Stimulated activated CD4-positive, alpha-beta T cell treated with anti-CD3 and anti-CD28 coated beads, Interleukin-12 subunit alpha, Interleukin-12 subunit beta, amount 100 ng/mL, for 24 hours (primary cell): ENCODE measurements around the gene ACADVL.
A peak's percentile ranks its signal among the peaks of the same experiment; 100 is the strongest.
"Not testable (repeated sequence)": the region's sequence is repeated elsewhere in the genome, so short reads cannot be mapped to it uniquely, and the experiment has no call there.

Experiments used
- DNase-seq, 2 experiments: peaks; one replicate each; pipeline ENCODE4 v3.0.0-alpha.2; 2020; ENCODE audit warnings: low read depth in 2 of 2

The ACADVL gene

DNA sequence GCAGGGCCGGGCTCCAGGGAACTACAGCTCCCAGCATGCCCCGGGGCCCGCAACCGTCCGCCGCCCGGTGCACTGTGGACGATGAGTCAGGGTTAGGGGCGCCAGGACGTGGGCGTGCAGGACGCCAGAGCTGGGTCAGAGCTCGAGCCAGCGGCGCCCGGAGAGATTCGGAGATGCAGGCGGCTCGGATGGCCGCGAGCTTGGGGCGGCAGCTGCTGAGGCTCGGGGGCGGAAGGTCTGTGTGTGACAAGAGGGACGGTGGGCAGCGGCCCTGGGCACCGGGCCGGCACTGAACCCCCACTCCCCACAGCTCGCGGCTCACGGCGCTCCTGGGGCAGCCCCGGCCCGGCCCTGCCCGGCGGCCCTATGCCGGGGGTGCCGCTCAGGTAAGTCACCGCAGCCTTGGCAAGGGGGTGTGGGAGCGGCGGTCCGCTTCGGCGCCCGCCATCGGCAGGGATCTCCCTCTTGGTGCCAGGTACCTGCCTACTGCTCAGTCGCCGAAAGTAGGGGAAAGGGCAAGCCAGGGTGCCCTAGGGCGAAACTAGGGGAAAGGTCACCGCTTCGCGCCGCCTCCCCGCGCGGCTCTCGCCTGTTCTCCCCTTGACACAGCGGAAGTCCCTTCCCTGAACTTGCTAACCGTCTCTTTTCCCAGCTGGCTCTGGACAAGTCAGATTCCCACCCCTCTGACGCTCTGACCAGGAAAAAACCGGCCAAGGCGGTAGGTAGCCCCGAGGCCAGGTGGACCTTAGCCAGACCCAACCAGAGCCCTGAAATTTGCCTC is at the start of gene ACADVL, which contains the start of gene DLG4:
ACADVL (plus strand) TSS at position 127 of the 781 bp plus-strand sequence; CDS start at position 174, 47 bp downstream.
DLG4 (minus strand) TSS at position 25 of the 781 bp plus-strand sequence.
- DNase-seq = peak; percentile 72 to 83

DNA sequence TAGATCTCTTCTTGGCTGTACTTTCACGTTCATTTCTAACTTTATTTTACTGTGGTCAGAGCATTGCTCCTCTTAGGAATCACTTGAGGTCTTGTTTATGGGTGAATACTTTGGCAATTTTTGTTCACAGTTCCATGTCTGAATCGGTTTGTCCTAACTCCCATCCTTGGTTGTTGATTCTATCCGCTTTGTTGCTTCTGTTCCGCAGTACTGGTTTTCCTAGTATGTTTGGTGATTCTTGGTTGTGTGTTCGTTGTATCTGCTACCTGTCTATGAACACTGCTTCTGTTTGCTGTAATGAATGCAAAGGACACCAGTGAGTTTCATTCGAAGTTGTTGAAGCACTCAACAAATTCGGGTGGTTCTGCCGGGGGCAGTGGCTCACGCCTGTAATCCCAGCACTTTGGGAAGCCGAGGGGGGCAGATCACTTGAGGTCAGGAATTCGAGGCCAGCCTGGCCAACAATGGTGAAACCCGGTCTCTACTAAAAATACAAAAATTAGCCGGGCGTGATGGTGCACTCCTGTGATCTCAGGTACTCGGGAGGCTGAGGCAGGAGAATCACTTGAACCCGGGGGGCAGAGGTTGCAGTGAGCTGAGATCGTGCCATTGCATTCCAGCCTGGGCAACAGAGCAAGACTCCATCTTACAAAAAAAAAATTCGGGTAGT is 47.1 kb upstream of the ACADVL start:
- DNase-seq = not testable (repeated sequence)

DNA sequence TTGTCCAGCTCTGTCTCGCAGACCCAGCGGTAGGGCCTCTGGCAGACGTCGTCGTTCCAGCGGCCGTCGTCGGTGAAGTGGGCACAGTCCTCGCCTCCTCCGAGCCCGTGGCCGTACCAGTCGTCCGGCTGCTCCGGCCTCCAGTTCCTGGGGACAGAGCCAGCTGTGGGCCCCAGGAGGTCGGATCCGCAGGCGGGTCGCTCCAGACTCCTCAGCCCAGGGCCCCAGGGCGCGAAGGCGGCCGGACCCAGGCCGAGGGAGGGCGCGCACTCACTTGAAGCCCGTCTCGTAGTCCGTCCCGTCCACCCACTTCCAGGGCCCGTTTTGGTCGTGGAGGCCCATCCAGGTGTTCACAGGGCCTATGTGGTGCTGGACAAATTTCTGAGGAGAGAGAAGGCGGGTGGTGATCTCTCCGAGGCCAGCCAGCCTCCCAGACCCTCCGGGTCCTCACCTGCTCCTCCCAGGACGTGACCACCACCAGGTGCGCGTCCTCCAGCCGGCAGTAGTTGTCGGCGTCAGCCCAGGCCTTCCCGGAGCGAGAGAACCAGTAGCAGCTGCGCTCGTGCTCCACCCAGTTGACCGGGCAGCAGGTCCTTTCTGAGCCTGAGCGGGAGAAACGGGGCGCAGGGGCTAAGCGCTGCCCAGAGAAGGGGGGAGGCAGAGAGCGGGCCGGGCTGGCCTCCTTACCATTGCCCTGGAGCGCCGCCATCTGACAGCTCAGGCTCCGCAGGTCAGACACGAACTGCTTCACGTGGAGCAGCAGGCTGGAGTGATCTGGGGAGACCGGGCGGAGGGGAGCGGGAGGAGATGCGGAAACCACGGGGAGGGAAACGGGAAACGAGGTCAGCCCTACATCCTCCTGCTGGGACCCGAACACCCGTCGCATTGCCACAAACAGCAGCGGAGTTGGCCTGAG is 45.8 kb upstream of the ACADVL start:
- peak in 1 of 2 experiments; percentile 32 for DNase-seq

DNA sequence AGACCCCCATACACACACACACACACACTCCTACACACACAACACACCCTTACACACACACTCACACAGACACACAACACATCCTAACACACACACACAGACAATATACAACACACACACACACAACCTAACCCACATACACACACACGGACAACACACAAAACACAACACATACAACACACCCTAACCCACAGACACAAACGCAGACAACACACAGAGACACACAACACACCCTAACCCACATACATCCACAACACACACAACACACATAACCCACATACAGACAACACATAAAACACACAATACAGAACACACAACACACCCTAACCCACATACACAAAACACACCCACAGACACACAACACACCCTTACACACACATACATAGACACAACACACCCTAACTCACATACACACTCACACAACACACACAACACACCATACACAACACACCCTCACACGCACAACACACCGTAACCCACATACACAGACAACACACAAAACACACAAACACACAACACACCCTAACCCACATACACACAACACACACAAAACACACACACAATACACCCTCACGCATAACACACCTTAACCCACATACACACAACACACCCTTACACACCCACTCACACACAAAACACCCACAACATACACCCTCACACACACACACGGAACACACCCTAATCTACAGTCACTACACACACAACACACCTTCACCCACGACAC is 45.0 kb upstream of the ACADVL start:
- DNase-seq = no peak

DNA sequence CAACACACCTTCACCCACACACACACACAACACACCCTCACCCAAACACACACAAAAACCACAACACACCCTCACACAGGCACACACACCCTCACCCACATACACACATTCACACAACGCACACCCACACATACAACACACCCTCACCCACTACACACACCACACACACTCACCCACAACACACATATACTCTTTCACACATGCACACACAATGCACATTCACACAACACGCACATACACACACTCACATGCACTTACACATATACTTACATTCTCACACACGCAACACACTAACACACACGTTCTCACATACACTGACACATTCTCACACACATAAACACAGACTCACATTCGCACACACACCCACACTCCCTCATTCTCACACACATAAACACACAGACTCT is 44.4 kb upstream of the ACADVL start:
- DNase-seq = no peak

DNA sequence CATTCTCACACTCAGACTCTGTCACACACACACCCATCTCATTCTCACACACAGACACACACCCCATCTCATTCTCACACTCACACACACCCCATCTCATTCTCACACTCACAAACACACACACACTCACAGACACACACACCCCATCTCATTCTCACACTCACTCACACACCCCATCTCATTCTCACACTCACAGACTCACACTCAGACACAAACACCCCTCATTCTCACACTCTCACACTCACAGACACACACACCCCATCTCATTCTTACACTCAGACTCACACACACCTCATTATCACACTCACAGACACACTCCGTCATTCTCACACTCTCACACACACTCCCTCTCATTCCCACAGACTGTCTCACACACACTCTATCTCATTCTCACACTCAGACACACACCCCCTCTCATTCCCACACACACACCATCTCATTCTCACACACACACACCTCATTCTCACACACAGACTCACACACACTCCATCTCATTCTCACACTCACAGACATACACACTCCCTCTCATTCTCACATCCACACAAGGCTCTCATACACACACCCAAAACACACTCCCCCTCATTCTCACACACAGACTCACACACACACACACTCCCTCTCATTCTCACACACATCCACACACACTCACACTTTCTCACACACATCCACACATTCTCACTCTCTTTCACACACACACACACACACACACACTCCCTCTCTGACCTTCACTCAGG is 43.5 kb upstream of the ACADVL start:
- DNase-seq = no peak

DNA sequence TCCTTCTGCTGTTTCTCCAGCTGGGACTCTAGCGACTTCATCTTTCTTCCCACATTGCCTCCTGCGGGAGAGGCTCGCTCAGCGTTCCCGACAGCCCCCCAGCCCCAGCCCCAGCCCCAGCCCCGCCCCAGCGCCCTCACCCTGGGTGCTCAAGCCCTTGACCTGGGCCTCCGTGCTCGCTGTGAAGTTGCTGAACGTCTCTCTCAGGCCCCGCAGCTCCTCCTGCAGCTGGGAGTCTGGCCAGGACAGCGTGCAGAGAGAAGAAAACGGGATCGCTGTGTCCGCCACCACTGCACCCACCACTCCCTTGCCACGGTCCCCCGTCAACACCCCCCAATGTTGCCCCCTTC is 42.9 kb upstream of the ACADVL start:
- DNase-seq = no peak

DNA sequence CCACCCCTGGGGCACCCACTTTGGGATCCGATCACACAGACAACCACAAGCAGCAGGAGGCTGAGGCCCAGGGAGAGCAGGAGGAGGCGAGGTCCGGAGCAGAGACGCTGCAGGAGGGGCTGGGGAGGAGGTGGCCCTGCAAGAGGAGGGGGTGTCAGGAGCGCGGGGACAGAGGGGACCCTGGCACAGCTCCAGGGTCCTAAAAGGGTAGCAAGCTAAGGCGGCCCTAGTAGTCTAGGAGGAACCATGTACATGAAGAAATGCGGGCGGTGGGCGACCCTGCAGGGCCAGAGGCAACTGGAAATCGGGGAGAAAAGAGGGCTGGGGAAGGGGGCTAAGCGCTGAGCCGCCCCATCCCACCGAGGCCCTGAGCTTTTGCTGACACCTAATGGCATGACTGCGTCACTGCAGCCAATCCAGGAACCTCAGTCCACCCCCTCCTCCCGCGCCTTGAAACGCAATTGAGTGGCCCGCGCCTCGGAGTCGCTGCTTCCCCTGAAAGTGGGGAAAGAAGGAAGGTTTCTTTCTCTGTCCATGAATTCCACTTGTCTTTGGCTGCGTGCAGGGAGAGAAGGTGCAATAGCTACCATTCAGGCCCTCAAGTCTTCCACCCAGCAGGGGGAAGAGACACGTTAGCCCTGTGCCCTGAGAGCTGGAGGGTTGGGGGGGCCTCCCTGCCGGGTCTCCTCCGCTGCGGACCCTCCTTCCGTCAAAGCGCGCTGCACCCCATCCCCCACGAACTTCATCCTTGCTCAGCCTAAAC is 42.4 kb upstream of the ACADVL start:
- DNase-seq = peak; percentile 51 to 57

DNA sequence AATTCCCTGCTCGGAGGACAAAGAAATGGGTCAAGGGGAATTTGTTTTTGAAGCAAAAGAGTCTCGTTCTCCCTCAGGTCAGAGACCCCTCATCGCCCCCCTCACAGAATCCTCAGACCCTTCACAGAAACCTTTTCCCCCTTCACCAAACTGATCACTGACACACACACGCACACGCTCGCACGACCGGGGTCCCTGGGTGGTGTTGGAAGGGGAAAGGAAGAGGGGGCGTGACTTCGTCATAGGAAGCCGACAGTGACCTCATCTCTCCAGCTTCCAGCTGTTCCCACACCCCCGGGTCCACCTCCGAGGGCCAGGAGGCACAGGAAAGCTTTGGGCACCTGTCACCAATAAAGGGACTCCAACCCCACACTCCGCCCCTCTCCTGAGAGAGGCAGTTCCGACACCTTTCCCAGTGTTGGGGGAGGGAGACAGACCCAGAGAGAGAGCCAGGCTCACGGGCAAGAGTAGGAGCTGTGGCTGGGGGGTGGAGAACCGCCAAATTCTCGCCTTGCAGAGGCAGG is 41.7 kb upstream of the ACADVL start:
- no peak for DNase-seq

DNA sequence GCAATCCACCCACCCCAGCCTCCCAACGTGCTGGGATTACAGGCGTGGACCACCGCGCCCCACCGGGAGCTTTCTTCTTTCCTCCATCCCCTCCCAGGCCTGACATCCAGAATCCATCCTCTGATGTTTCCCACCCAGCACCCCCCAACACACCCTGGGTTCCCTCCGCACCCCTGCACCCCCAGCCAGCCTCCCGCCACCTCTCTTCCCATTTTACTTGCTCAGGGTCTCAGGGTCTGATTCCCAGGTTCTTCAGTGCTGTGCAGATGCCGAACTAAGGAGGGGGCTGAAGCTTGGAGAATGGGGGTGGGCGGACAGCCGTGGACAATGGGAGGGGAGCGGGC is 40.8 kb upstream of the ACADVL start:
- DNase-seq = no peak

DNA sequence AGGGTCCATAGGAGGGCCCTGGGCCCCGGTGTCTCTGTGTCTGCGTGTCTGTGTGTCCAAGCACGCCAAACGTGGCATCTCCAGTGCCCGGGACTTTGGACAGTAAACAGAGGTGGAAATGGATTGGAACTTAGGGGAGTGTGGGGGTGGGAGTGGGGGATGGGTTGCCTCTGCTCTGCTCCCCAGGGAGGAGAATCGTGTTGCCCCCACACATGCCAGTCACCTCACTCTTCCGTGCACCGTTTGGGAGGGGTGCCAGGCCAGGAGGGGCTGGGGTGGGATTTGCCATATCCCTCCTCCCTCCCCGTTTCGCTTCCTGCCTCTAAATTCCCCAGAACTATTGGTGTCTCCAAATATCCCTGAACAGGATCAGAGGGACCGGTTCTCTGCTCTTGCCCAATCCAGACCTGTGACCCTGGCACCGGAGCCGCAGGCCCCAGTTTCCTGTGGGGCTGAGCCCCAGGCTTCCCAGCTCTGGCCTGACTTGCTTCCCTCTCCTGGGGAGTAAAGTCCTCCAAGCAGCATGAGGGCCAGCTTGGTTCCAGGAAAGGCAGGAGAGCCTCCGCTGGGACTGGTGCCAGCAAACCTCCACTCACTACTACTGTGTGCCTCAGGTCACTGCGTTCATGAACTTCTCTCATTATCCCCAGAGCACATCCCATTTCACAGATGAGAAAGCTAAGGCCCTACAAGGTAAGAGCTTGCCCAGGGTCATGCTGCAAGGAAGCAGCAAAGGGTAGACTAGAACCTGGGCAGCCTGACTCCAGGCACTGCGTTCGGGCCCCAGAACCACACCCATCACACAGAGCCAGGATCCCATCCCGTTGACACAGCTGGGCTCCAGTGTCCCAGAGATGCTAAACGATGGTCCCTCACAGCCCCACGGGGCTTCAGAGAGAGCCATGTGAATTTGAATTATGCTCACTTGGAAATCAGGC is 40.2 kb upstream of the ACADVL start, which contains the start of gene ASGR1:
ASGR1 (minus strand) TSS at position 54 of the 938 bp plus-strand sequence. CDS start 807 bp downstream, outside the sequence.
- DNase-seq = no peak

DNA sequence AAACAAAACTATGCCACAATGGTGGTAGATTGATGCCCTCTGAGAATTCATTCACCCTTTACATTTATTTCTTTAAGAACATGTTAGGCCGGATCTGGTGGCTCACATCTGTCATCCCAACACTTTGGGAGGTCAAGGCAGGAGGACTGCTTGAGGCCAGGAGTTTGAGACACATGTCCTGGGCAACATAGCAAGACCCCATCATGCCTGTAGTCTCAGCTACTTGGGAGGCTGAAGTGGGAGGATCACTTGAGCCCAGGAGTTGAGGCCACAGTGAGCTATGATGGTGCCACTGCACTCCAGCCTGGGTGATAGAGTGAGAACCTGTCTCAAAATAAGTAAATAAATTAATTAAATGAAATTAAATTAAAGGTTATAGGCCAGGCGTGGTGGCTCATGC is 37.6 kb upstream of the ACADVL start:
- not testable (repeated sequence) for DNase-seq

DNA sequence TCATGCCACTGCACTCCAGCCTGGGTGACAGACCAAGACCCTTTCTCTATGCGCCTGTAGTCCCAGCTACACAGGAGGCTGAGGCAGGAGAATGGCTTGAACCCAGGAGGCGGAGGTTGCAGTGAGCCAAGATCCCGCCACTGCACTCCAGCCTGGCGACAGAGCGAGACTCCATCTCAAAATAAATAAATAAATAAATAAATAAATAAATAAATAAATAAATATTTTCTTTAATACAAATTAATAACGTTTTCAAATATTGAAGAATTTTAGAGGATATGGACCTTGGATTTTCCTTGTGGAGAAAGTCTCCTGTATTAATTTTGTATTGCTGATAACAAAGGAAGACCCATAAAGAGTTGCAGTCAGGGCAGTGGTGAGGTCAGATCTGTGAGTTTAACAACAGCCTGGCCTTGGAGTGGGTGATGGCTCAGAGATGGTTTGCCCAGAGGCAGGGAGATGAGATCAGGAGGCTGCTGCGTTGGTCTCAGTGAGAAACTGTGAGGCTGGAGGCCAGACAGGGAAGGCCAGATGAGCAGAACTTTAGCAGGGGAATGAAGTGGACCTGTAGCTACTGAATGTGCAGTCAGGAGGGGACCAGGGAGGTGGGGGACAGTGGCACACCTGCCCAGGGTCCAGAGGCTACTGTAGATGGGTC is 36.2 kb upstream of the ACADVL start:
- no peak for DNase-seq

DNA sequence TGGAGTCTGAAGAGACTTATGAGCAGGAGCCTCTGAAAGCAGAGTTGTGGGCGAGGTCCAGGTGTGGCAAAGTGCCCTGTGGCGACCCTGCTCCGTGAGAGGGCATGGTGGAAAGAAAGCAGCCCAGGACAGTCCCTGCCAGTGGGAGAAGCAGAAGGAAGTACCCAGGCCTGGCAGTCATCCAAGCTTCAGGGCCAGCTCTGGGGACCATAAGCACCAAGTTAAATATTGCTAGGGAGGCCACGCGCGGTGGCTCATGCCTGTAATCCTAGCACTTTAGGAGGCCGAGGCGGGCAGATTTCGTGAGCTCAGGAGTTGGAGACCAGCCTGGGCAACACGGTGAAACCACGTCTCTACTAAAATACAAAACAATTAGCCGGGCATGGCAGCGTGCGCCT is 35.6 kb upstream of the ACADVL start:
- DNase-seq = no peak

DNA sequence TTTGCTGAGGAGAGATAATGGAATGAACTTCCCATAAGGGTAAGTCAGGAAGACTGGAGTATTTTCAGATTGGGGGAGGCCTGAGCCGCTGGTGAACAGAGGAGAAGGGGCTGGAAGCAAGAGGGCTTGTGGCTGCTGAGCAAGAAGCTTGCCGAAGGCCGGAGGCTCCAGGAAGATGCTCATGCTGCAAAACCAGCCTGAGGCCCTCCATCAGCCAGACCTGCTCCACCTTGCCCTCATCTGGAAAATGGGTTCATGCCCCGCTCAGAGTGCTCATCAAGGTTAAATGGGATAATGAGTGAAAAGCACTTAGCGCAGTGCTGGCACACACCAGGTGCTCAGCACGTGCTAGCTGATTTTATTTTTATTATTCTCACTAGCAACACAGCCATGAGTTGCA is 35.1 kb upstream of the ACADVL start:
- no peak for DNase-seq

DNA sequence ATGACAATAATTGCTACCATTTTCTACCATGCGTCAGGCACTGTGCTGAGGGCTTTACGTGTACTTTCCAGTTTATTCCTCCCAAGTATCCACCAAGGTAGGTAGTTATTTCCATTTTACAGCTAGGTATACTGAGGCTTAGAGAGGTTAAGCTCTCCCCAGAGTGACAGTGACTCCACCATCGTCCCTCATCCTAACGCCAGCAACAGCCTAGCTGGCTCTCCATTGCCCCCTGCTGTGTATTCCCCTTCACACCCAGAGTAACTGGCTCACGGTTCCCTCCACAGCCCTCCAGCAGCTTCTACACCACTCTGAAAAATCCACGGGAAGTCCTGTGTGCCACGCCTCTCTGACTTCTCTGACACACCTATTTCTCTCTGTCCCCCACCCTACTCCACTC is 33.5 kb upstream of the ACADVL start:
- DNase-seq = no peak

DNA sequence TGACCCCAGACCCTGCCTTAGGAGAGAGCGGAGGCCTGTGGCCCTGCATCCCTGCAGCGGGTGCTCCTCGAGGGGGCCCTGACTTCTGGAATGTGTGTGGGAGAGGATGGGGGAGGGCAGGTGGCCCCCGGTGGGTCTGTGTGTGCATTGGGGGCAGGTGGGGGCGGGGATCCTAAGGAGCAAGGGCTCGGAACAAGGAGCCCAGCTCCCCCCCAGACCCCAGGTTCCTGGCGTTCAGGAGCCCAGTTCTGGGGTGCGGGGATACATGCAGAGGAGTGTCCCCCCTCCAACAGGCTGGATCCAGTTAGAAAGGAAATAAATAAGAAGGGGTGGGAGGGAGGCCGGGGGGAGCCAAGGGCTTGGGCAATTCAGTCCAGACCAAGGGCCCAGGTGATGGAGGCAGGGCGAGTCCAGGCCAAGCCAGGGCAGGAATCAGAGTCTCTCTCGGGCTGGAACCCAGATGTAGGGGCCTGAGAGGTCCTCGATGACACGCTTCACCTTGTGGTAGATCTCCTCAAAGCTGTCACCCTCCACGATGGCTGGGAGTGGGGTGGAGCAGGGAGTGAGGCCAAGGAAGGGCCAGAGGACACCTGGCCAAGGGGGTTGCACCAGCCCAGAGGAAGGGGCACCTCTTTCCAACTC is 29.3 kb upstream of the ACADVL start:
- no peak for DNase-seq

DNA sequence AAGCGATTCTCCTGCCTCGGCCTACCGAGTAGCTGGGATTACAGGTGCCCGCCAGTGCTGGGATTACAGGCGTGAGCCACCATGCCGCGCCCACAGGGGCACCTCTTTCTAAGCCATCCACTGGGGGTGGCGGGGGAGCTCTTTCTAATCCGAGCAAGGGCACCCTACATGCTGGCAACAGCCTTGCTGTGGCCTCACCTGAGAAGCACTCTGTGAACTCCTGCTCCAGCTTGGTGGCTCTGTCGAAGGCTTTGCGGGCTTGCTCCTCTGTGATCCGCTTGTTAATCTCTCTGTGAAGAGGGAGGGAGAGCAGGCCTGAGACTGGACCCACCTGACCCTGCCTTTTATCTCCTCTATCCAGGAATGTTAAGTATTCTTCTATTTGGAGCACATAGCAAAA is 28.7 kb upstream of the ACADVL start:
- no peak for DNase-seq
